ENCODE results near the gene SERPINA7.

DNA sequence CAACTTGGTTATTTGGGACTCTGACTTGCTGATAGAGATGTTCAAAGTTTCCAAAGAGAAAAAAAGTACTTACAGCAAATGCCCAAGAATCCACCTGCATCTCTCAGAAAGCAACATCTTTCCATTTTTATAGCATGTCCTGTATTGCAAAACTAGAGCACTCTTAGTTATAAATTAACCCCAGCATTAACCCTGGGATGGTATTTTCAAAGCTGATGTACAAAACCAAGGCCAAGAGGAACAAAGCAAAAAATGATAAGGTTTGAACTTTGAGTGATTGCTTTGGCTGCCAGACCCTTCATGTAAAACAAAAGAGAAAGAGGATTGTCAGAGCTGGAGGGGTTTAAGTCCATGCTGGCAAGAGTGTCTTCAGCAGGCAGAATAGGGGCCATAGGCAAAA is at the start of gene SERPINA7:
- TF ChIP-seq, protein P1, sequence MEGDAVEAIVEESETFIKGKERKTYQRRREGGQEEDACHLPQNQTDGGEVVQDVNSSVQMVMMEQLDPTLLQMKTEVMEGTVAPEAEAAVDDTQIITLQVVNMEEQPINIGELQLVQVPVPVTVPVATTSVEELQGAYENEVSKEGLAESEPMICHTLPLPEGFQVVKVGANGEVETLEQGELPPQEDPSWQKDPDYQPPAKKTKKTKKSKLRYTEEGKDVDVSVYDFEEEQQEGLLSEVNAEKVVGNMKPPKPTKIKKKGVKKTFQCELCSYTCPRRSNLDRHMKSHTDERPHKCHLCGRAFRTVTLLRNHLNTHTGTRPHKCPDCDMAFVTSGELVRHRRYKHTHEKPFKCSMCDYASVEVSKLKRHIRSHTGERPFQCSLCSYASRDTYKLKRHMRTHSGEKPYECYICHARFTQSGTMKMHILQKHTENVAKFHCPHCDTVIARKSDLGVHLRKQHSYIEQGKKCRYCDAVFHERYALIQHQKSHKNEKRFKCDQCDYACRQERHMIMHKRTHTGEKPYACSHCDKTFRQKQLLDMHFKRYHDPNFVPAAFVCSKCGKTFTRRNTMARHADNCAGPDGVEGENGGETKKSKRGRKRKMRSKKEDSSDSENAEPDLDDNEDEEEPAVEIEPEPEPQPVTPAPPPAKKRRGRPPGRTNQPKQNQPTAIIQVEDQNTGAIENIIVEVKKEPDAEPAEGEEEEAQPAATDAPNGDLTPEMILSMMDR (IDR thresholded peaks at IDR 0.05): no peak
- no peak for TF ChIP-seq POLR2A (IDR thresholded peaks at IDR 0.05)

All from right lobe of liver (tissue), 4 donors.